GM19328 (cell line): ENCODE data around the gene DUSP19.
"Not testable (repeated sequence)": the region's sequence is repeated elsewhere in the genome, so short reads cannot be mapped to it uniquely, and the experiment has no call there.

ENCODE experiments used
- ATAC-seq: cut with Tn5 transposase; IDR thresholded peaks from one replicate; pipeline ENCODE4 v1.9.1; 2021; ENCODE audit warnings: mild to moderate bottlenecking, moderate library complexity; ENCODE audit not compliant: unreplicated experiment

Gene DUSP19

GRCh38 chr2:183078464-183079138 lies at the start of gene DUSP19:
Gene DUSP19 (plus strand): TSS chr2:183078747. CDS start chr2:183078934, 187 bp downstream.
- ATAC-seq, result peak; percentile 93

GRCh38 chr2:183029219-183029618 lies 49.3 kb upstream of the DUSP19 start:
- no peak for ATAC-seq

- ATAC-seq, result no peak
Observed at GRCh38 chr2:183031911-183032794, 46.4 kb upstream of the DUSP19 start.

- ATAC-seq, result no peak
Observed at GRCh38 chr2:183033951-183034350, 44.6 kb upstream of the DUSP19 start.

GRCh38 chr2:183034806-183035205 lies 43.7 kb upstream of the DUSP19 start:
- no peak for ATAC-seq

GRCh38 chr2:183035298-183035953 lies 43.1 kb upstream of the DUSP19 start:
- no peak for ATAC-seq

- ATAC-seq, result peak; percentile 50
Observed at GRCh38 chr2:183035954-183036669, 42.4 kb upstream of the DUSP19 start.

- no peak for ATAC-seq
Observed at GRCh38 chr2:183037074-183037552, 41.4 kb upstream of the DUSP19 start.

GRCh38 chr2:183037553-183038340 lies 40.8 kb upstream of the DUSP19 start:
- peak; percentile 31 for ATAC-seq

GRCh38 chr2:183038341-183039300 lies 39.9 kb upstream of the DUSP19 start, which contains the start of gene NCKAP1:
Gene NCKAP1 (minus strand): TSS chr2:183038457. CDS start chr2:183038099, 358 bp downstream.
- peak; percentile 69 for ATAC-seq

GRCh38 chr2:183040604-183041003 lies 37.9 kb upstream of the DUSP19 start:
- no peak for ATAC-seq

- ATAC-seq, result not testable (repeated sequence)
Observed at GRCh38 chr2:183043580-183043979, 35.0 kb upstream of the DUSP19 start.

- not testable (repeated sequence) for ATAC-seq
Observed at GRCh38 chr2:183047486-183048125, 30.9 kb upstream of the DUSP19 start.

- ATAC-seq, result no peak
Observed at GRCh38 chr2:183049420-183049819, 29.1 kb upstream of the DUSP19 start.

GRCh38 chr2:183057333-183057985 lies 21.1 kb upstream of the DUSP19 start:
- ATAC-seq, result peak; percentile 39

GRCh38 chr2:183059561-183059960 lies 19.0 kb upstream of the DUSP19 start:
- no peak for ATAC-seq

- ATAC-seq, result no peak
Observed at GRCh38 chr2:183060571-183061231, 17.8 kb upstream of the DUSP19 start.
